Neutrophil (primary cell): ENCODE measurements around the gene BPTF.

Source experiments
- H3K27ac ChIP-seq: fragments of 200-600 bp; sonication (generic); 2 replicates; pipeline ENCODE4 v1.5.1; 2016; ENCODE audit warnings: mild to moderate bottlenecking, moderate library complexity
- H3K27me3 ChIP-seq: fragments of 200-600 bp; sonication (generic); 2 replicates; pipeline ENCODE4 v1.6.0; 2016; ENCODE audit warnings: mild to moderate bottlenecking
- H3K36me3 ChIP-seq: fragments of 200-600 bp; sonication (generic); 2 replicates; pipeline ENCODE4 v1.5.1; 2017
- H3K4me1 ChIP-seq, 2 experiments: fragments of 200-600 bp in 1 of 2; sonication (generic) in 1 of 2; 1 replicate in 1 of 2; 2 replicates in 1 of 2; pipeline versions ENCODE4 v1.5.1 to v1.6.1; 2013 to 2016; ENCODE audit warnings: low read depth in 1 of 2, low read length in 1 of 2, mild to moderate bottlenecking in 1 of 2, moderate library complexity in 1 of 2; ENCODE audit not compliant: control insufficient read depth in 1 of 2, insufficient read depth in 1 of 2
- H3K4me3 ChIP-seq, 2 experiments: fragments of 200-600 bp in 1 of 2; sonication (generic) in 1 of 2; 1 replicate in 1 of 2; 2 replicates in 1 of 2; pipeline ENCODE4 v1.5.1; 2013 to 2016; ENCODE audit warnings: low read depth in 1 of 2, low read length in 1 of 2, mild to moderate bottlenecking in 1 of 2, moderate library complexity in 1 of 2
- H3K9me3 ChIP-seq: fragments of 200-600 bp; sonication (generic); 2 replicates; pipeline ENCODE4 v1.5.1; 2016
- TF ChIP-seq, protein P1 (sequence below): fragments of 200-600 bp; sonication (generic); IDR thresholded peaks from 2 replicates; pipeline ENCODE4 v1.5.1; 2016; ENCODE audit warnings: antibody characterized with exemption

Gene BPTF

GRCh38 chr17:67836205-67836987, 11.1 kb downstream of the BPTF start:
- no peak overlapping the region for H3K27ac ChIP-seq
- no peaks in the 10 kb centered on the region for H3K36me3 ChIP-seq
- peaks cover 0 to 3% of the 10 kb centered on the region in 2 experiments for H3K4me1 ChIP-seq
- no peaks in the 10 kb centered on the region for H3K27me3 ChIP-seq
- no peak overlapping the region for H3K4me3 ChIP-seq
- no peaks in the 10 kb centered on the region for H3K9me3 ChIP-seq
- TF ChIP-seq, protein P1, sequence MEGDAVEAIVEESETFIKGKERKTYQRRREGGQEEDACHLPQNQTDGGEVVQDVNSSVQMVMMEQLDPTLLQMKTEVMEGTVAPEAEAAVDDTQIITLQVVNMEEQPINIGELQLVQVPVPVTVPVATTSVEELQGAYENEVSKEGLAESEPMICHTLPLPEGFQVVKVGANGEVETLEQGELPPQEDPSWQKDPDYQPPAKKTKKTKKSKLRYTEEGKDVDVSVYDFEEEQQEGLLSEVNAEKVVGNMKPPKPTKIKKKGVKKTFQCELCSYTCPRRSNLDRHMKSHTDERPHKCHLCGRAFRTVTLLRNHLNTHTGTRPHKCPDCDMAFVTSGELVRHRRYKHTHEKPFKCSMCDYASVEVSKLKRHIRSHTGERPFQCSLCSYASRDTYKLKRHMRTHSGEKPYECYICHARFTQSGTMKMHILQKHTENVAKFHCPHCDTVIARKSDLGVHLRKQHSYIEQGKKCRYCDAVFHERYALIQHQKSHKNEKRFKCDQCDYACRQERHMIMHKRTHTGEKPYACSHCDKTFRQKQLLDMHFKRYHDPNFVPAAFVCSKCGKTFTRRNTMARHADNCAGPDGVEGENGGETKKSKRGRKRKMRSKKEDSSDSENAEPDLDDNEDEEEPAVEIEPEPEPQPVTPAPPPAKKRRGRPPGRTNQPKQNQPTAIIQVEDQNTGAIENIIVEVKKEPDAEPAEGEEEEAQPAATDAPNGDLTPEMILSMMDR = no peak

- Histone ChIP-seq H3K4me3 (no peak overlapping the region), H3K27me3 (no peaks in the 10 kb centered on the region), H3K36me3 (no peaks in the 10 kb centered on the region), H3K27ac (no peak overlapping the region), H3K4me1 (peaks cover 7 to 10% of the 10 kb centered on the region in 2 experiments), H3K9me3 (no peaks in the 10 kb centered on the region)
- TF ChIP-seq, protein P1 = no peak
Measured at GRCh38 chr17:67837965-67838364, 12.7 kb downstream of the BPTF start.

DNA sequence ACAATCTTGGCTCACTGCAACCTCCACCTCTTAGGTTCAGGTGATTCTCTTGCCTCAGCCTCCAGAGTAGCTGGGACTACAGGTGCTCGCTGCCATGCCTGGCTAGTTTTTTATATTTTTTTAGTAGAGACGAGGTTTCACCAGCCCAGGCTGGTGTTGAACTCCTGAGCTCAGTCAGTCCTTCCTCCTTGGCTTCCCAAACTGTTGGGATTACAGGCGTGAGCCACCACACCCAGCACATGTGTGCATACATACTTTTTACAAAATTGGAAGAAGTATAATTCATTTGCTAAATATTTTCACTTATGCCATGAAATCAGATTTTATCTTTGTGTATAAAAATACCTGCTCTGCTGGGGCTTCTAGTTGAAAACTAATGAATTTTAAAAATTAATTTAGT, 13.2 kb downstream of the BPTF start:
- Histone ChIP-seq H3K4me1 (peaks cover 7 to 10% of the 10 kb centered on the region in 2 experiments), H3K27me3 (no peaks in the 10 kb centered on the region), H3K9me3 (no peaks in the 10 kb centered on the region), H3K27ac (no peak overlapping the region), H3K4me3 (no peak overlapping the region), H3K36me3 (no peaks in the 10 kb centered on the region)
- TF ChIP-seq, protein P1 = no peak

GRCh38 chr17:67841992-67842391, 16.7 kb downstream of the BPTF start:
- peak overlapping the region; percentile 19 for H3K27ac ChIP-seq
- H3K4me3 ChIP-seq = no peak overlapping the region
- H3K4me1 ChIP-seq = peaks cover 7% of the 10 kb centered on the region in 2 experiments
- no peaks in the 10 kb centered on the region for H3K36me3 ChIP-seq
- no peaks in the 10 kb centered on the region for H3K9me3 ChIP-seq
- TF ChIP-seq, protein P1 = no peak
- no peaks in the 10 kb centered on the region for H3K27me3 ChIP-seq

- H3K27ac ChIP-seq = peak overlapping the region; percentile 19
- TF ChIP-seq, protein P1 = no peak
Measured at GRCh38 chr17:67842648-67843047, 17.3 kb downstream of the BPTF start.

More at GRCh38 chr17:67842648-67843047, 17.3 kb downstream of the BPTF start:
- peaks cover 7% of the 10 kb centered on the region in 2 experiments for H3K4me1 ChIP-seq
- H3K27me3 ChIP-seq = no peaks in the 10 kb centered on the region
- H3K4me3 ChIP-seq = no peak overlapping the region
- H3K36me3 ChIP-seq = no peaks in the 10 kb centered on the region
- no peaks in the 10 kb centered on the region for H3K9me3 ChIP-seq
